ENCODE data around the gene RABGAP1L.

- TF ChIP-seq CTCF (conservative IDR thresholded peaks at IDR 0.05; ENCODE audit: low read length) (no peak), EZH2phosphoT487 (IDR thresholded peaks at IDR 0.05; ENCODE audit: borderline replicate concordance, low read depth, low read length) (no peak)
Observed at GRCh38 chr1:174964972-174965361, 805.6 kb downstream of the RABGAP1L start.

All from OCI-LY7 (cell line).